ENCODE data around the gene HERC4. TPM values are rescaled to one million over a fixed set of nuclear protein-coding genes. Genes with fewer than 3 reads are reported as not detected.
"Not testable (repeated sequence)": the region's sequence is repeated elsewhere in the genome, so short reads cannot be mapped to it uniquely, and the experiment has no call there.

Gene HERC4
- total RNA-seq, 2 experiments from 2014 or later = 55.7 to 59.0 TPM

DNA sequence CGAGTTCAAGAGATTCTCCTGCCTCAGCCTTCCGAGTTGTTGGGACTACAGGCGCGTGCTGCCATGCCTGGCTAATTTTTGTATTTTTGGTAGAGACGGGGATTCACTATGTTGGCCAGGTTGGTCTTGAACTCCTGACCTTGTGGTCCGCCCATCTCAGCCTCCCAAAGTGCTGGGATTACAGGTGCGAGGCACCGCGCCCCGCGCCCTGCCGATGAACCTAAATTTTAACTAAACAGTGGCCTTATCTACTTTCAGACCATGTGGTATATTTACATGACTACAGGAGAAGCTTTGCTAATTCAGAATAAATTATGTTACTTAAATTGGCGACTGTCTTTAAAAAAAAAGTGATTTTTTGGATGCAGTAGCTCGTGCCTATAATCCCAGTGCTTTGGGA, 181.4 kb downstream of the HERC4 start:
- POLR2A ChIA-PET = no interaction called here

DNA sequence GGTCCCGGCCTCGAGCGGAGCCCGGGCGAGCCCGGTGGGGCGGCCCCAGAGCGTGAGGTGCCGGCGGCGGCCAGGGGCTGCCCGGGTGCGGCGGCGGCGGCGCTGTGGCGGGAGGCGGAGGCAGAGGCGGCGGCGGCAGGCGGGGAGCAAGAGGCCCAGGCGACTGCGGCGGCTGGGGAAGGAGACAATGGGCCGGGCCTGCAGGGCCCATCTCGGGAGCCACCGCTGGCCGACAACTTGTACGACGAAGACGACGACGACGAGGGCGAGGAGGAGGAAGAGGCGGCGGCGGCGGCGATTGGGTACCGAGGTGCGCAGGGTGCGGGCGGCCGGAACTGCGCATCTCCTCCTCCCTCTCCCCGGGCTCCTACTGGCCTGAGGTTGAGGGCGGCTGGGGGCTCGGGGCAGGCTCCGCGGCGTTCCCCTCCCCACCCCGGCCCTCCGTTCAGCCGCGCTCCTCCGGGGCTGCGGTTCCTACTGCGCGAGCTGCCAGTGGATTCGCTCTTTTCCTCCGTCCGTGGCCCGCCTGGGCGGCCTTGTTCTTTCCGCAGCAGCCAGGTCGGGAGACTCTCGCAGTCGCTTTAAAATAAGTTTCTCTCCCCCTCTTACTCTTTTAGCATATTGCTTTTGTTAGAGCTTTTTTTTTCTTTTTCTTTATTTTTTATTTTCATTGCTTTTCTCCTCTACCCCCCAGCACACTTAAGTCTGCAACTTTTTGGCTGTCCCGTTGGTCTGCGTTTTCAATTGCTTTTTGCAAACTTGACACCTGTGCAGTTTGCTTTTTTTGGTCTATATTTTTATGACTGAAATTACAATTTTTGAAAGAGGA, 190.0 kb downstream of the HERC4 start:
- peak overlapping the region; percentile 93 for H3K4me3 Mint-ChIP-seq
- no peaks in the 10 kb centered on the region for H3K9me3 Mint-ChIP-seq
- H3K36me3 Mint-ChIP-seq = peaks cover 33% of the 10 kb centered on the region
- intact Hi-C loops (cut with micrococcal nuclease) = loop anchor here (1.0 to 2.0 kb wide), 5 partner anchors 28 to 446 kb away; no protein-coding TSS in a partner anchor
- POLR2A ChIA-PET = interaction anchor here (0.7 kb wide), 2 partner anchors 95 to 444 kb away, joined by 3 read pairs; no protein-coding TSS in a partner anchor
- H3K4me1 Mint-ChIP-seq (ENCODE audit: low read depth) = peaks cover 32% of the 10 kb centered on the region
- CTCF ChIA-PET = interaction anchor here (0.6 to 2.1 kb wide), 6 partner anchors 28 to 1111 kb away, joined by 3 to 13 read pairs (median 6); no protein-coding TSS in a partner anchor
- DNase-seq = peak; percentile 86
- peak overlapping the region; percentile 88 for H3K27ac Mint-ChIP-seq
- H3K27me3 Mint-ChIP-seq = no peaks in the 10 kb centered on the region

More for the DNA sequence above, 181.4 kb downstream of the HERC4 start:
- CTCF ChIA-PET = no interaction called here
- no peak overlapping the region for H3K4me3 Mint-ChIP-seq
- peaks cover 49% of the 10 kb centered on the region for H3K36me3 Mint-ChIP-seq
- DNase-seq = no peak
- H3K27ac Mint-ChIP-seq = no peak overlapping the region
- H3K9me3 Mint-ChIP-seq = no peaks in the 10 kb centered on the region
- peaks cover 23% of the 10 kb centered on the region for H3K4me1 Mint-ChIP-seq (ENCODE audit: low read depth)
- H3K27me3 Mint-ChIP-seq = no peaks in the 10 kb centered on the region
- intact Hi-C loops (cut with micrococcal nuclease) = no loop called here

DNA sequence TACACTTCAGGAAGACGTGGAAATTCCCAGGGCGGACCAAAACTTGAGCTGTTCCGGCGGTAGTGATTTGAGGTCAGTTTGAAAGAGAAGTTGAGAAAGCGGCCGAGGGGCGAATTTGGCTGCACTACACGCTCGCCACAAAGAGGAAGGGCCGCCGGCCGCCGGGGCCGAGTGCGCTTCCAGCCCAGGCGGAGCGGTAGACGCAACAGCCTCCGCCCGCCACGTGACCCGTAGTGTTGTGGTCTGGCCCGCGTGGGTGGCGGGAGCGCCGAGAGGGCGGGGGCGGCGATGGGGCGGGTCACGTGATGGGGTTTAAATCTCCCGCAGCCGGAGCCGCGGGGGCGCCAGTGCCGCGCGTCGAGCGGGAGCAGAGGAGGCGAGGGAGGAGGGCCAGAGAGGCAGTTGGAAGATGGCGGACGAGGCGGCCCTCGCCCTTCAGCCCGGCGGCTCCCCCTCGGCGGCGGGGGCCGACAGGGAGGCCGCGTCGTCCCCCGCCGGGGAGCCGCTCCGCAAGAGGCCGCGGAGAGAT, 190.7 kb downstream of the HERC4 start, which contains the start of gene SIRT1:
Gene SIRT1 (plus strand): TSS at position 344 of the 529 bp plus-strand sequence. CDS start 66 bp downstream, at position 410.
- POLR2A ChIA-PET = interaction anchor here (0.9 to 1.3 kb wide), 3 partner anchors 16 to 448 kb away, joined by 3 to 4 read pairs (median 3); partner anchors contain the start of genes HNRNPH3 and PBLD
- peak within 1 kb of the TSS; percentile 88 for H3K27ac Mint-ChIP-seq
- no peaks in the 10 kb centered on the region for H3K27me3 Mint-ChIP-seq
- peak within 1 kb of the TSS; percentile 93 for H3K4me3 Mint-ChIP-seq
- intact Hi-C loops (cut with micrococcal nuclease) = loop anchor here (1.0 to 2.0 kb wide), 5 partner anchors 28 to 446 kb away; no protein-coding TSS in a partner anchor
- H3K9me3 Mint-ChIP-seq = no peaks in the 10 kb centered on the region
- H3K4me1 Mint-ChIP-seq (ENCODE audit: low read depth) = peaks cover 28% of the 10 kb centered on the region
- DNase-seq = peak; percentile 93
- peaks cover 29% of the 10 kb centered on the region for H3K36me3 Mint-ChIP-seq
- CTCF ChIA-PET = interaction anchor here (0.7 to 2.1 kb wide), 10 partner anchors 9 to 272 kb away, joined by 3 to 13 read pairs (median 4); no protein-coding TSS in a partner anchor

DNA sequence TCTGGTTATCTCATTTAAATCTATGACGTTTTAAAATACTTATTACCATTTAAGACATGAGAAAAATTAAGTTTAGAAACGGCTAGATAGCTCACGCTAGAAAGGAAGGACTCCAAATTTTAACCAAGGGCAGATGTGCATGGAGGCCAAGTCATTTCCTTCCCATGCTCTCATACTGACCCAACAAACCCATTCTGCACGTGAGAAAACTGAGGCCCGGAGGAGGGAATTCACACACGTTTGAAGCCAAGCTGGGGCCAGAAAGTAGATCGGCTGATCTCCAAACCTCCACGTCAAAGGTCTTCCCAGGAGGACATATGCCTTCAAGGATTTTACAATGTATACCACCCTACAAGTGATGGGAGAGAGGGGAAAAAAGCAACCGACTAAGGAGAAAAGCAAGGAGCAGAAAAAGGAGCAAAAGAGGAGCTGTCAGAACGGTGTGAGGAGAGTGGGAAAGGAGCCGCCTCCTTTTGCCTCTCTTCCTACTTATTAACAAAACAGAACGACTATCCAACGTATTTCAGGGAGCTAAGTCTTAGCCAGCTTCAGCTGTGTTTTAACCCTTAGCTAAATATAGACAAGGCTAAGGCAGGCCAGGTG, 191.3 kb downstream of the HERC4 start:
- peak overlapping the region; percentile 86 for H3K27ac Mint-ChIP-seq
- H3K27me3 Mint-ChIP-seq = no peaks in the 10 kb centered on the region
- CTCF ChIA-PET = interaction anchor here (0.7 to 1.3 kb wide), 9 partner anchors 9 to 272 kb away, joined by 3 to 13 read pairs (median 4); no protein-coding TSS in a partner anchor
- no peaks in the 10 kb centered on the region for H3K9me3 Mint-ChIP-seq
- H3K36me3 Mint-ChIP-seq = peaks cover 23% of the 10 kb centered on the region
- intact Hi-C loops (cut with micrococcal nuclease) = loop anchor here (1.0 to 2.0 kb wide), 5 partner anchors 29 to 447 kb away; no protein-coding TSS in a partner anchor
- peaks cover 23% of the 10 kb centered on the region for H3K4me1 Mint-ChIP-seq (ENCODE audit: low read depth)
- POLR2A ChIA-PET = interaction anchor here (0.7 to 1.3 kb wide), 4 partner anchors 16 to 448 kb away, joined by 3 to 4 read pairs (median 3); partner anchors contain the start of genes HNRNPH3 and PBLD
- H3K4me3 Mint-ChIP-seq = peak overlapping the region; percentile 81
- no peak for DNase-seq

DNA sequence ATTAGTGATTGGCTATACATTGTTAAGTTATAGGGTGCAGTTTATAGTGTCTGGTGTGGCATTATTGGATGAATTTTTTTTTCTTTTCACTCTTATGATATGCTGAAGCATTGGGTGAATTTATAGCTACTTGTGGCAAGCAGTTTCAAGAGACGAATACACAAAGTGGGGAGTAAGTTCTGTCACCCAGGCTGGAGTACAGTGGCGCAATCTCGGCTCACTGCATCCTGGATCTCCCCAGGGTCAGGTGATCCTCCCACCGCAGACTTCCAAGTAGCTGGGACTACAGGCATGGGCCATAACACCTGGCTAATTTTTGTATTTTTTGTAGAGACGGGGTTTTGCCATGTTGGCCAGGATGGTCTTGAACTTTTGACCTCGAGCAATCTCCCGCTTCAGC, 196.9 kb downstream of the HERC4 start:
- Mint-ChIP-seq H3K36me3 (no peaks in the 10 kb centered on the region), H3K4me3 (no peak overlapping the region), H3K4me1 (ENCODE audit: low read depth) (no peaks in the 10 kb centered on the region), H3K27ac (no peak overlapping the region), H3K27me3 (no peaks in the 10 kb centered on the region), H3K9me3 (no peaks in the 10 kb centered on the region)
- no peak for DNase-seq
- ChIA-PET CTCF (interaction anchor here (0.6 kb wide), 1 partner anchor 469 kb away, joined by 3 read pairs; no protein-coding TSS in a partner anchor), POLR2A (no interaction called here)
- intact Hi-C loops (cut with micrococcal nuclease) = no loop called here

DNA sequence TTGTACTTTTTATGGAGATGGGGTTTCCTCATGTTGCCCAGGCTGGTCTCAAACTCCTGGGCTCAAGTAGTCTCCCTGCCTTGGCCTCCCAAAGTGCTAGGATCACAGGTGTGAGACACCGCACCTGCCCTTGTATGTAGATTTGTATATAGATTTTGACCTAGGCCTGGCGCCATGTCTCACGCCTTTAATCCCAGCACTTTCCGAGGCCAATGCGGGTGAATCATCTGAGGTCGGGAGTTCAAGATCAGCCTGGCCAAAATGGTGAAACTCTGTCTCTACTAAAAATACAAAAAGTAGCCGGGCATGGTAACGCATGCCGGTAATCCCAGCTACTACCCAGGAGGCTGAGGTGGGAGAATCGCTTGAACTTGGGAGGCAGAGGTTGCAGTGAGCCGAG, 197.7 kb downstream of the HERC4 start:
- H3K9me3 Mint-ChIP-seq; POLR2A ChIA-PET; intact Hi-C loops (cut with micrococcal nuclease); DNase-seq; H3K36me3 Mint-ChIP-seq; H3K27me3 Mint-ChIP-seq; H3K4me1 Mint-ChIP-seq (ENCODE audit: low read depth); H3K27ac Mint-ChIP-seq; H3K4me3 Mint-ChIP-seq: not testable (repeated sequence)
- CTCF ChIA-PET = interaction anchor here (0.6 kb wide), 1 partner anchor 470 kb away, joined by 3 read pairs; no protein-coding TSS in a partner anchor

DNA sequence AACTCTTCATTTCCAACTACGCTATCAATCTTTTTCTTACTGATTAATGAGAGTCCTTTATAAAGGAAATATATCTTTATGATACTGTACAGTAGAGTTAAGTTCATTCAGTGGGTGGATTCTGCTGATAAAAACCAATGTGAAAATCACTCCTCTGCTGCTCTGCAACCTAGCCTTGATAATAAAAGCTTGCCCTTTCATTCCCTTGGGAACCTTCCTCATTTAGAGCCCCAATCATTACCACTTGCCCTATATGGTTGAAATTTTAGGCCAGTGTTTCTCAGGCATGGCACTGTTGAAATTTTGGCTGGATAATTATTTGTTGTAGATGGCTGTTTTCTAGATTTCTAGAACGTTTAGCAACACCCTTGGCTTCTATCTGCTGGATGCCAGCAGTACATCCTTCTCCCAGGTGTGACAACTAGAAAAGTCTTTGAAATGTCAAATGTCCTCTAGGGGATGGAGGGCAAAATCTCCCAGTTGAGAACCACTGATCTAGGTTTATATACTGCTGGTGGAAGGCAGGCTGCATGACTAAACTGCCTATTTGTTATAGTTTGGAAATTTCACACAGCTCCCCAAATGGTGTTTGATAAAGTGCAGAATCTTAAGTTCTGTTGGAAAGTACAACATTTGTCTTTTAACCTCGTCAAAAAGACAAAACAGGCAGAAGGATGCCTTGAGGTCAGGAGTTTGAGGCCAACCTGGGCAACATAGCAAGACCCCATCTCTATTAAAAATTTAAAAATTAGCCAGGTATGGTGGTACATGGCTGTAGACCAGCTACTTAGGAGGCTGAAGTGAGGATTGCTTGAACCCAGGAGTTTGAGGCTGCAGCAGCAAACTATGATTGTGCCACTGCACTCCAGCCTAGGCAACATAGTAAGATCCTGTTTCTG, 199.5 kb downstream of the HERC4 start:
- POLR2A ChIA-PET = no interaction called here
- CTCF ChIA-PET = interaction anchor here (0.8 to 1.8 kb wide), 4 partner anchors 8 to 88 kb away, joined by 3 to 4 read pairs (median 3); partner anchors contain the start of gene SIRT1

More for the DNA sequence above, 199.5 kb downstream of the HERC4 start:
- Mint-ChIP-seq H3K36me3 (no peaks in the 10 kb centered on the region), H3K9me3 (no peaks in the 10 kb centered on the region), H3K4me1 (ENCODE audit: low read depth) (no peaks in the 10 kb centered on the region), H3K27ac (no peak overlapping the region), H3K27me3 (no peaks in the 10 kb centered on the region), H3K4me3 (no peak overlapping the region)
- DNase-seq = no peak
- intact Hi-C loops (cut with micrococcal nuclease) = no loop called here

Other genes with a start within 250 kb of the HERC4 start
- gene DNAJC12, start 237.1 kb downstream of the HERC4 start, total RNA-seq = 10 to 100 TPM in 1 of 2 experiments, 1 to 10 TPM in 1; 8.8 to 11.5 TPM
- 10 to 100 TPM; 29.9 to 32.0 TPM for gene SIRT1, start 190.6 kb downstream of the HERC4 start, total RNA-seq
- under 1 TPM in 1 of 2 experiments, not detected in 1; 0.05 TPM for gene MYPN, start 34.2 kb upstream of the HERC4 start, total RNA-seq
- gene ATOH7, start 156.8 kb upstream of the HERC4 start, total RNA-seq = not detected

Measured in activated CD4-positive, alpha-beta memory T cell treated with anti-CD3 and anti-CD28 coated beads for 36 hours (primary cell).